PC-3 (cell line): Measurements from ENCODE around the gene CRLF2. TPM values are rescaled to one million over a fixed set of nuclear protein-coding genes. Genes with fewer than 3 reads are reported as not detected.

Source experiments
- ATAC-seq: fragments of 200-7000 bp; cut with Tn5 transposase; 2 replicates; pipeline ENCODE4 v1.9.1; 2020; ENCODE audit warnings: mild to moderate bottlenecking, moderate library complexity
- BruUV-seq: library from RNA; stranded (reverse); fragments of 400-500 nt; replicated peaks from 2 replicates; lab custom pipeline; 2021; lab: Mats Ljungman, UMichigan
- CTCF ChIA-PET: fragments of 300-600 bp; sonication (Branson Sonifier 250); formaldehyde crosslinking; loops from one replicate; lab custom pipeline; 2022; ENCODE audit warnings: antibody characterized with exemption; lab: Charles Lee
- POLR2A ChIA-PET: fragments of 300-600 bp; sonication (Branson Sonifier 250); formaldehyde crosslinking; loops from one replicate; lab custom pipeline; 2022; ENCODE audit warnings: antibody characterized with exemption; ENCODE audit not compliant: unreplicated experiment; lab: Charles Lee
- DNase-seq: peaks from one replicate; pipeline ENCODE4 v3.0.0-alpha.2; 2015
- H2AFZ ChIP-seq: fragments of 300-600 bp; sonication (generic); 2 replicates; pipeline ENCODE4 v1.6.0; 2016; ENCODE audit warnings: antibody characterized with exemption, low read length
- H3F3A ChIP-seq: fragments of 300-600 bp; sonication (generic); one replicate; pipeline ENCODE4 v1.6.0; 2017; ENCODE audit warnings: antibody characterized with exemption, low read length, control low read depth, mild to moderate bottlenecking; ENCODE audit not compliant: unreplicated experiment
- H3K27ac ChIP-seq: fragments of 300-600 bp; sonication (generic); 2 replicates; pipeline ENCODE4 v1.5.1; 2016; ENCODE audit warnings: mild to moderate bottlenecking, low read length
- H3K27me3 ChIP-seq: fragments of 300-600 bp; sonication (generic); 2 replicates; pipeline ENCODE4 v1.6.1; 2016; ENCODE audit warnings: low read length, mixed read lengths
- H3K36me3 ChIP-seq: fragments of 300-600 bp; sonication (generic); 2 replicates; pipeline ENCODE4 v1.6.1; 2016; ENCODE audit warnings: low read depth, mixed run types, low read length, mixed read lengths
- H3K4me1 ChIP-seq: fragments of 300-600 bp; sonication (generic); 2 replicates; pipeline ENCODE4 v1.5.1; 2016; ENCODE audit warnings: low read length; ENCODE audit not compliant: insufficient read depth
- H3K4me2 ChIP-seq: fragments of 300-600 bp; sonication (generic); 2 replicates; pipeline ENCODE4 v1.6.0; 2016; ENCODE audit warnings: low read length
- H3K4me3 ChIP-seq: fragments of 300-600 bp; sonication (generic); 2 replicates; pipeline ENCODE4 v1.5.1; 2016; ENCODE audit warnings: mild to moderate bottlenecking, low read length, mixed read lengths
- H3K79me2 ChIP-seq: fragments of 300-600 bp; sonication (generic); 2 replicates; pipeline ENCODE4 v1.6.1; 2017; ENCODE audit warnings: low read length, mixed read lengths
- H3K9ac ChIP-seq: fragments of 300-600 bp; sonication (generic); 2 replicates; pipeline ENCODE4 v1.6.0; 2016; ENCODE audit warnings: mild to moderate bottlenecking, low read length
- H3K9me2 ChIP-seq: fragments of 300-600 bp; sonication (generic); replicated peaks from 2 replicates; pipeline ENCODE4 v1.6.1; 2016; ENCODE audit warnings: mixed run types, low read length, mixed read lengths
- H3K9me3 ChIP-seq: fragments of 300-600 bp; sonication (generic); 2 replicates; pipeline ENCODE4 v1.6.1; 2016; ENCODE audit warnings: low read length, mixed read lengths
- H4K20me1 ChIP-seq: fragments of 300-600 bp; sonication (generic); 2 replicates; pipeline ENCODE4 v1.6.1; 2016; ENCODE audit warnings: low read length, mixed read lengths
- EZH2 ChIP-seq: fragments of 300-600 bp; sonication (generic); IDR thresholded peaks from one replicate; pipeline ENCODE4 v1.6.1; 2017; ENCODE audit warnings: antibody characterized with exemption, mild to moderate bottlenecking, low read length; ENCODE audit not compliant: unreplicated experiment
- EZH2phosphoT487 ChIP-seq: fragments of 300-600 bp; sonication (generic); IDR thresholded peaks from 2 replicates; pipeline ENCODE4 v1.6.1; 2018; ENCODE audit warnings: mild to moderate bottlenecking, antibody characterized with exemption, low read length, borderline replicate concordance
- intact Hi-C: fragments of 100-400 bp; cut with micrococcal nuclease; formaldehyde crosslinking; loops from 2 replicates; pipeline ENCODE4 v1.9.0; 2023
- total RNA-seq: library from RNA; depleted of rRNA; stranded (reverse); fragments of >200 nt; gene quantifications from 2 replicates; pipeline ENCODE4 v1.2.3, GENCODE V29; 2014
- TF ChIP-seq, protein P1 (sequence below): fragments of 300-600 bp; sonication (generic); conservative IDR thresholded peaks from 2 replicates; pipeline ENCODE4 v1.5.1; 2017; ENCODE audit warnings: antibody characterized with exemption, low read depth, mild to moderate bottlenecking, low read length

CRLF2 gene
- total RNA-seq, 1 experiment from 2014 or later, result not detected

DNA sequence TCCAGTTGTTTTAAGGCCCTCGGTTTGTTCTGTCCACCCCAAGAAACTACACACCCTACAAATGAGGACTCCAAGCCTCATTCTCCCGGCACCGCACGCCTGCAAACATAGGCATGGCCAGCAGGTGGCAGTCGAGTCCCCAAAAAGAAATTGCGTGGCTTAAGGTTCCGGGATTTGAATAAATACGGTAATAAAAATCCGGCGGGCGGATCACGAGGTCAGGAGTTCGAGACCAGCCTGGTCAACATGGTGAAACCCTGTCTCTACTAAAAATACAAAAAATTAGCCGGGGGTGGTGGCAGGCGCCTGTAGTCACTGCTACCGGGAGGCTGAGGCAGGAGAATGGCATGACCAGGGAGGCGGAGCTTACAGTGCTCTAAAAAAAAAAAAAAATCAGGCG is 34.4 kb upstream of the CRLF2 start:
- Histone ChIP-seq H4K20me1 (no peaks in the 10 kb centered on the region), H3K27me3 (no peaks in the 10 kb centered on the region; the same call in 1 of the 2 replicates), H3K9me3 (no peaks in the 10 kb centered on the region), H3F3A (no peaks in the 10 kb centered on the region), H2AFZ (no peak overlapping the region), H3K79me2 (no peaks in the 10 kb centered on the region), H3K9ac (no peak overlapping the region), H3K9me2 (no peaks in the 10 kb centered on the region), H3K4me3 (no peak overlapping the region), H3K4me2 (no peak overlapping the region), H3K27ac (no peak overlapping the region), H3K4me1 (peaks cover 7% of the 10 kb centered on the region; the same call in 1 of the 2 replicates), H3K36me3 (no peaks in the 10 kb centered on the region)
- ATAC-seq, result peak; percentile 37; the same call in 1 of the 2 replicates
- ChIA-PET CTCF (no interaction called here), POLR2A (no interaction called here)
- TF ChIP-seq EZH2phosphoT487, result no peak
- TF ChIP-seq EZH2, result no peak
- TF ChIP-seq, protein P1, sequence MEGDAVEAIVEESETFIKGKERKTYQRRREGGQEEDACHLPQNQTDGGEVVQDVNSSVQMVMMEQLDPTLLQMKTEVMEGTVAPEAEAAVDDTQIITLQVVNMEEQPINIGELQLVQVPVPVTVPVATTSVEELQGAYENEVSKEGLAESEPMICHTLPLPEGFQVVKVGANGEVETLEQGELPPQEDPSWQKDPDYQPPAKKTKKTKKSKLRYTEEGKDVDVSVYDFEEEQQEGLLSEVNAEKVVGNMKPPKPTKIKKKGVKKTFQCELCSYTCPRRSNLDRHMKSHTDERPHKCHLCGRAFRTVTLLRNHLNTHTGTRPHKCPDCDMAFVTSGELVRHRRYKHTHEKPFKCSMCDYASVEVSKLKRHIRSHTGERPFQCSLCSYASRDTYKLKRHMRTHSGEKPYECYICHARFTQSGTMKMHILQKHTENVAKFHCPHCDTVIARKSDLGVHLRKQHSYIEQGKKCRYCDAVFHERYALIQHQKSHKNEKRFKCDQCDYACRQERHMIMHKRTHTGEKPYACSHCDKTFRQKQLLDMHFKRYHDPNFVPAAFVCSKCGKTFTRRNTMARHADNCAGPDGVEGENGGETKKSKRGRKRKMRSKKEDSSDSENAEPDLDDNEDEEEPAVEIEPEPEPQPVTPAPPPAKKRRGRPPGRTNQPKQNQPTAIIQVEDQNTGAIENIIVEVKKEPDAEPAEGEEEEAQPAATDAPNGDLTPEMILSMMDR, result peak; percentile 70
- intact Hi-C loops, result loop anchor here (5.0 kb wide), 1 partner anchor 335 kb away; no protein-coding TSS in a partner anchor
- peak; percentile 82 for DNase-seq
- BruUV-seq, result no TSS peak

DNA sequence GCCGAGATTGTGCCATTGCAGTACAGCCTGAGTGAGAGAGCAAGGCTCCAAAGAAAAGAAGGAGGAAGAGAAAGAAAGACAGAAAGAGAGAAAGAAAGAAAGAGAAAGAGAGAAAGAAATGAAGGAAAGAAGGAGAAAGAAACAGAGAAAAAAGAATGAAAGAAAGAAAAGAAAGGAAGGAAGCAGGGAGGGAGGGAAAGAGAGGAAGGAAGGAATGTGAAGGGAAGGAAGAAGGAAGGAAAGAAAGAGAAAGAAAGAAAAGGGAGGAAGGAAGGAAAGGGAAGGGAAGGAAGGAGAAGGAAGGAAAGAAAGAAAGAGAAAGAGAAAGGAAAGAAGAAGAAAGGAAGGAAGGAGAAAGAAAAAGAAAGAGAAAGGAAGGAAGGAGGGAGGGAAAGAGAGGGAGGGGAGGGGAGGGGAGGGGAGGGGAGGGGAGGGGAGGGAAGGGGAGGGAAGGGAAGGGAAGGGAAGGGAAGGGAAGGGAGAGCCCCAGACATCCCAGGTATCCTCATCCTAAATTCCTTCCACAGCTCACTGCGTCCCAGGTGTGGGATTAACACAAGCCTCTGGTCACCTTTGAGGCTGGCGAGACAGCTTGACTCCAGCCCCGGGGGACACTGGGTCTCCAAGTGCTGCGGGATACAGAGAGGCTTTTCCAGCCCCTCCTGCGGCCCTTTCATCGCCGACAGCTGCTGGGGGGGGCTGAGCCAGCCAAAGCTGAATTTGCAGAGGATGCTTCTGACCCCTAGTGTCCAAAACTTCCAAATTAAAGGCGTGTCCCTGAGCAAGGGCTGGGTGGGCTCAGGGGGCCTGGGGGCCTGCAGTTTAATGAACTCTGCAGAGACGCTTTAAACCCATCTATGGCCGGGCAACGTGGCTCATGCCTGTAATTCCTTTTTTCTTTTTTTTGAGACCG is 32.0 kb upstream of the CRLF2 start:
- Histone ChIP-seq H3K79me2 (no peaks in the 10 kb centered on the region), H3K27me3 (no peaks in the 10 kb centered on the region; the same call in 1 of the 2 replicates), H3F3A (no peaks in the 10 kb centered on the region), H3K4me1 (peaks cover 6% of the 10 kb centered on the region; the same call in 1 of the 2 replicates), H3K36me3 (no peaks in the 10 kb centered on the region), H3K4me3 (no peak overlapping the region), H3K4me2 (no peak overlapping the region), H2AFZ (no peak overlapping the region), H3K9me2 (no peaks in the 10 kb centered on the region), H3K27ac (no peak overlapping the region), H3K9ac (no peak overlapping the region), H3K9me3 (no peaks in the 10 kb centered on the region), H4K20me1 (no peaks in the 10 kb centered on the region)
- ATAC-seq, result no peak
- TF ChIP-seq EZH2, result no peak
- TF ChIP-seq, protein P1, result peak; percentile 32; the same call in 1 of the 2 replicates
- BruUV-seq, result no TSS peak
- peak; percentile 6 for DNase-seq
- ChIA-PET POLR2A (no interaction called here), CTCF (no interaction called here)
- intact Hi-C loops, result loop anchor here (5.0 kb wide), 1 partner anchor 338 kb away; no protein-coding TSS in a partner anchor
